Measurements from ENCODE around the gene ENPP6.

ENPP6 gene

GRCh38 chr4:184102488-184102887, 115.2 kb downstream of the ENPP6 start:
- DNase-seq, result no peak

- DNase-seq, result no peak
Measured at GRCh38 chr4:184101711-184102110, 116.0 kb downstream of the ENPP6 start.

DNA sequence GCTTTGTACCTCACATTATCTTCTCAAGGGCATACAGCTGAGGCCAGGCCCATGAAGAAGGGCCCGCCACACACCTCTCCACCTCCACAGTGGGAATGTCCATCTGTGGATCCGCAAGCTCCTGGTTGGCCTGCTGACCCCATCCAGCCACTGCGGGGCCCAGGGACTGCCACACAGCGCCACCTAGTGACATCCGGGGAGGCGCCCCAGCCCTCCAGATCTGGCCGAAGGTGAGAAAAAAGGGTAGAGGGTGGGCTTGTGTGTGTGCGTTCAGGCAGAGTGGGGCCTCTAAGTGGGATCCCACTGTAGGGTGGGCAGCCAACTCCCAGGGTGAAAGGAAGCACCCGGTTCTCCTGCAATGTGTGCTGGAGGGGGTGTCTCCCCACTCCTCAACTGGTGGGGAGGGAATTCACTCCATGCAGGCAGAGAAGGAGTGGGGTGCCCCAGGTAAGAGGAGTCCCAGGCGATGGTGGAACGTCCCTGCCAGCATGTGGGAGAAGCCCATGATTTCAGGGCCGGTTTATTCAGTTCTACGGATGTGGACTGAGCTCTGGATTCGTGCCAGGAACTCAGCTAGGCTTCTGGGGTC, 117.3 kb downstream of the ENPP6 start:
- DNase-seq, result no peak

GRCh38 chr4:184099535-184099966, 118.1 kb downstream of the ENPP6 start:
- no peak for DNase-seq

GRCh38 chr4:184099000-184099399, 118.7 kb downstream of the ENPP6 start:
- no peak for DNase-seq

DNA sequence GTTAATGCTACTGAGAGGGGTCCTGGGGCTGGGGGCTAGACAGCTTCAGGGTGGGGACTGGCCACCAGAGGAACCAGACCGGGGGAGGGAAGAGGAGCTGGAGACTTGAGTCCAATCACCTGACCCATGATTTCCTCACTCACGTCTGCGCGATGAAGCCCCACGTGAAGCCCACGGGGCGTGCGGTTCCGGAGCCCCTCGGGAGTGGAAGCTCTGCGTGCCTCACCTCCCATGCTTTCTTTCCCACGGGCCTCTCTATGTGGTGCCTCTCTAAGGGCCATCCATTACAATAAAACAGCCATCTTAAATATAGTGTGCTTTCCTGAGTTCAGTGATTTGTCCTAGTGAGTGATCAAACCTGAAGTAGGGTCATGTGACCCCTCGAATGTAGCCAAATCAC, 119.9 kb downstream of the ENPP6 start:
- DNase-seq, result no peak

DNA sequence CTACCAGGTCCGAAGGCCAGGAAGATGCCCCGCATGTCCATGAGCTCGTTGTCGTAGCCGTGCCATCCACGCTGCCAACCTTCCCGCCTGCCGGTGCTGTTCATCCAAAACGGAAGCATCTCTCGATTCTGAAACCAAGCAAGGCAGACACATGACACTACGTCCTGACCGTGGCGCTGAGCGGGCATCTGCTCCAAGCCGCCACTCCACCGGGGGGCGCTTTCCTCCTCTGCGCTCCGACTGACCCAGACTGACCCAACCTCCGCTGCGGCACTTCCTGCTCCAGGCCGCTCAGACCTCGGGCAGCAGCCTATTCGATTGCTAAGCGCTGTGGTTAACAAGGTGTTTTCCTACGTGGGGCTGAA, 120.5 kb downstream of the ENPP6 start:
- no peak for DNase-seq

- no peak for DNase-seq
Measured at GRCh38 chr4:184096561-184097240, 121.0 kb downstream of the ENPP6 start.

DNA sequence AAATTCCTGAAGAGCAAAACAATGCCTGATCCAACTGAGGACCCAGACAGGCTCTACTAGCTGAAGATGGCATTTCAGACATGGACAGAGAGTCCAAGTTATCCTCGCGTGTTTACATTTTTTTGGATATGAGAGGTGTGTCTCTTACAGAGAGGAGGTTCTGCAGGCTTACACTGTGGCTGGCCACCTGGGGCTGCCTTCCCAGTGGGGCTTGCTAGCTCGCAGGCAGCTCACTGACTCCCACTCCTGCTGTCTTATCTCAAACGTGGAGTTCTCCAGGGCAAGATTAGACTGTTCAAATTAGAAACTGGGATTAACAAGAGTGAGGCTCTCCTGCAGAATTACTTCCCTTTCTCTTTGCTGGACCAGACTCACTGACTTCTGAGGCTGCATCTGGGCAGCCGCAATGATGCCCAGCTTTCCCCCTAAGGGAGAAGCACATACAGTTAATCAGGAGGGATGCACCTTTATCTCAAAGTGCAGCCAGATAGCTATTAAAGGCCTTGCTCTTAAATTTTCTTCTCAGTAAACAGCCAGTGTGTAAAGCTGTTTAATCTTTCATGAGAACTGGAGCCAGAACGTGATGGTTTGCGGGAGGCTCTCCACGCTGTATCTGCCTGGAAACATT, 123.0 kb downstream of the ENPP6 start:
- DNase-seq, result no peak

DNA sequence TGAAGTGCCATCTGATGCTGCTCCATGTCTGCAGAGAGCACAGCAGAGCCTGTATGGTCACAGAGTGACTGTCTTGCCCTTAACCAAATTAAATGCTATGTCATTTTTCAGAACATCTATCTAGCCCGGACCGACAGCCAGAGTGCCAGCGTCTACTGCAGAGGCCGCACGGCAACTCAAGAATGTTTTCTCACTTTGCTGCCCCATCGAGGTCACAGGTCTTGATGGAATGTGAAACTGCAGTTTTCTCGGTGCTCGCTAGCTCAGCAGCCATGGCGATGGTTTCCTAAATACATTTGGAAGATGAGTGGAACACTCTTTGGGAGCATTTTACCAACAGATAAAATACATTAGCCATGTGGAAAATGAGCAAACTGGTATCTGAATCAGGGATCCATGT, 125.7 kb downstream of the ENPP6 start:
- DNase-seq, result no peak

DNA sequence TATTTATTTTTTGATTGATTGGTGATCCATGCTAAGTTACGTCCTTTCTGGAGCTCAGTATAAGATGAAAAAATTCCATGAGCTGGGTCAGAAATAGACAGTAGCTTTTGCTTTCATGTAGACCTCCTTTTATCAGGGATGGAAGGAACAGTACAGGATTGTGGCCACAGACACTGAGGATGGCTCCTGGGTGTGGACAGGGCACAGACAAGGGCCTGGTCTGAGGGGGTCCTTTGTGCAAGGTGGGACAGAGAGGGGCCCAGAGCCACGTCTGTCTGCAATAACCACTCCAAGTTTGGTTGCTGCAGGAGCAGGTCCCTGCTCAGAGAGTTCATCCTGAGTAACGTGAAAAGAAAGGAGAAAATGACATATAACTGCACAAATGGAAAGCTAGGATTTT, 127.1 kb downstream of the ENPP6 start:
- DNase-seq, result no peak

DNA sequence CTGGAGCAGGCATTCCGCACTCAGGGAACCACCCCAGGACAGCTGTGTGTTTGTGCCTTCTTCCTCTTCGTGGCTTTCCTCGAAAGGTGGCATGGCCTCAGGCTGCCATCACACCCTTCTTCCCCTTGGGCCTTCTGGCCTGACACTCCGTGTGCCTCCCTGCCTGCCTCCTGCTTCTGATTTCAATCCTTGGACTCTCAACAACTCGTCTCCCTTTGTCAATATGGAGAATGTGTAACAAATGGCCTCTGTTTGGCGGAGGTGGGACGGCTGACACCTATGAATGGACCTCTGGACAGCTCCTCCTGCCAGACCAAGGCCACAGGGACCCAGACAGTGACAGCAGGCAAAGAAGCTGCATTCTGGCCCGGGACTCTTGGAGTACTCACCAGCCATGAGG, 137.0 kb downstream of the ENPP6 start:
- DNase-seq, result no peak

DNA sequence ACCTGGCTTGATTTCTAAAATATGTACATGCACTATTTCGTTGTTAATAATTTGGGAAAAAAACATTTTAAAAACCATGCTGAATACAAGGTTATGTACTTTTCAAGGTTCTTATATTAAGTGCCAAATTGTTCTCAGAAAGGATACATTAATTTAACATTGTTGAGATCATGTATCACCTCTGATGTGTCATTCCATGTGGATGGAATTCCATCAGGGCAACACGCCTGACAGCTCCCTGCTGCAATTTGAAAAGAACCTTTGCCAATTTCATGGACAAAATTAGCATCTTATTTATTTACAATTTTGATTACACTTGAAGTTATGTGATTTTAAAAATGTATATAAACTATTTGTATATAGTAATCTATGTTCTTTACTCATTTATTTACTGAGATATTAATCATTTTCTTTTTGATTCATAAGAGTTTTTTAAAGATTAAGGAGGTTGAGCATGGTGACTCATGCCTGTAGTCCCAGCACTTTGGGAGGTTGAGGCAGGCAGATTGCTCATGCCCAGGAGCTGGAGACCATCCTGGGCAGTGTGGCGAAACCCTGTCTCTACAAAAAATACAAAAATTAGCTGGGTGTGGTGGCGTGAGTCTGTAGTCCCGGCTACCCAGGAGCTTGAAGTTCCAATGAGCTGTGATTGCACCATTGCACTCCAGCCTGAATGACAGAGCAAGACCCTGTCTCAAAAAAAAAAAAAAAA, 142.8 kb downstream of the ENPP6 start:
- no peak for DNase-seq

- DNase-seq, result no peak
Measured at GRCh38 chr4:184067931-184068554, 149.6 kb downstream of the ENPP6 start.

DNA sequence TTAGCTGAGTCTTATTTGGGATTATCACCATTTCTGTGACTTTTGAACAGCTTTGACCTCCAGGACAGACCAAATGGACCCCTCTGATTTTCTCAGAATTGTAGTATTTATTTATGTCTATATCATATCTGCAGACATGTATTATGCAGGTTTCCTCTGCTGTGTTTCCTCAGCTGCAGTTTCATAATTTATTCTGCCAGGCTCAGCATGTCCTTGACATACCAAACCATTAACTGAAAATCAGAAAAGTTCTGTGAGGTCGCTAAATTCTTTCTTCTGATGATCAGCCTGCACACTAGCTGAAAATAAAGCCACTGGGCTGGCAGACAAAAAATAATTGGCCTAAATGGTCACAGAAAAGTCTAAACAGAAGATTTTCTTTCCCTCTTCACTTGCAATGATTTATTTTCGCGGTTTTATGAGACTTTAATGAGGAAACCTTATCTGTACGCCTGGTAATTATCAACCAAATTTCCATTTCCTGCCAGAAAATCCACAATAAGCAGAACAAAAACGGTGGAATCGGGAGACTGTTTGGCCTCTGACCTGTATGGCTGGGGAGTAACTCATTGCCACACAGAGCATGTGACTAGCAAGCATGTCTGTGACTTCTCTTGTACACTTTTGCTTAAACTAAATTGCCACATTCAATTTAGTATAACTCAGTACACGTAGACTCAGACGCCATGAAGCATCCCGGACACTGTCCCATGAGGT, 150.9 kb downstream of the ENPP6 start:
- no peak for DNase-seq

DNA sequence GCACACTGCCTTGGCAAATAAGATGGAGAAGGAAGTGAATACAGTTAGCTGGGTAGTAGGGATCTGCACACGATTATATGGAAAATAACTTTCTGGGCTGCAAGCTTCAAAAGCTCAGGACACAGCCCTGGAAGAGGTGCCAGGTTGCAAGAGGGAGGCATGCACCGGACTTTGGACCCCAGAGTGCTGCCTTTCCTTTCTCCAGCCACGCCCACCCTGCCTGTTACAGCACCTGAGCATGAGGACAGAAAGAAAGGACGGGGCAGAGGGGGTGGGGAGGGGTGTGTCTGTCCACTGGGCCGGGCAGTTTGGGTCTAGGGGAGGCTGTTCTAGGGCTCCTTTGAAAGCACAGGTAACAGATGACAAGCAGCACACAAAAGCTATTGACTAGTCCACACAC, 152.8 kb downstream of the ENPP6 start:
- DNase-seq, result no peak

- DNase-seq, result no peak
Measured at GRCh38 chr4:184062769-184063168, 154.9 kb downstream of the ENPP6 start.

DNA sequence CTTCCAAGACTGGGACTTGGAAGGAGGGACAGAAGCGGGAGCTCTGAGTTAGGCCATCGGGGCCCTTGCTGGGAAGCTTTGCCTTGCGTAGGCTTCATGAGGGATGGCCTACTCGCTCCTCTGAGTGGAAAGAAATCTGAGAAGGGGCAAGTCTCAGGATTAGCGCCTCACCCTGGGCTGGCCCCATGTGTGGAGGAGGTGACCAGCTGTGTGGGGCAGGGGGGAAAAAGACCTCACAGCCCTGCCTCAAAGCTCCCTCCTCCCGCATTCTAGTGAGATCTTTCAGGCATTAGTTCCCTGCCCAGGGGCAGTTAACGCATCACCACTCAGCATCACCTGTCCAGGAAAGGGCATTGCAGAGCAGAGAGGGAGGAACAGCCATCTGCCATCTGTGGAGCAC, 156.1 kb downstream of the ENPP6 start:
- no peak for DNase-seq

DNA sequence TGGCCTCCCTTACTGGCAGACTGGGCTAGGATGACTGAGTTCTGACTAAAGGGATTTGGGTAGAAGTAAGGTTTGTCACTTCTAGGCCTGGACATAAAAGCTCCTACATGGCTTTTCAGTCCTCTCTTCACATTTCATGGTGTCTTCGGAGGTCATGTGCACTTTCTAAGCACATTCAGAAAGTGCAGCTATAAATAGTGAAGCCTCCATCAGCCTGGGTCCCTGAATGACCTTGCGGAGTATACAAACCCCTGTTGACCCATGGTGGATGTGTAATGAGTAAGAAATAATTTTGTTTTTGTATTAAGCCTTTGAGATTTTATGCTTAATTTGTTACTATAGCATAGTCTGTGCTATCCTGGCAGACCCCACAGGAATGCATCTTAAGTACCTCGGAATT, 158.6 kb downstream of the ENPP6 start:
- no peak for DNase-seq

DNA sequence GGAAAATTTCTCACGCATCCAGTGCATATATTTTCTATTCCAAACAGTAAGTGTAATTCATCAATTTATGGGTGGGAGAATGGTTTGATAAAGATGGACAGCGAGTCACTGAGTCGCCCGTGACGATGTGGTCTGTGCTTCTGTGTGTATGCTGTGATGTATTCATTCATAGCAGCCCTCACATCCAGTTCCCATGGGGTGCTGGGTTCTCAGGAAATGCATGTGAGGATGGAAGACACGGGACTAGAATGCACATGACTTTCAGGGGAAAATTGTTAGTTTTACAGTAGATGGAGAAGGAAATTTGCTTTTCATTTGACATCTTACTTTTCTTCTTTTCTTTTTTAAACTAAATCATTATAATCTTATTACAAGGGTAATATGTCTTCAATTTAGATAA, 159.6 kb downstream of the ENPP6 start:
- no peak for DNase-seq

DNA sequence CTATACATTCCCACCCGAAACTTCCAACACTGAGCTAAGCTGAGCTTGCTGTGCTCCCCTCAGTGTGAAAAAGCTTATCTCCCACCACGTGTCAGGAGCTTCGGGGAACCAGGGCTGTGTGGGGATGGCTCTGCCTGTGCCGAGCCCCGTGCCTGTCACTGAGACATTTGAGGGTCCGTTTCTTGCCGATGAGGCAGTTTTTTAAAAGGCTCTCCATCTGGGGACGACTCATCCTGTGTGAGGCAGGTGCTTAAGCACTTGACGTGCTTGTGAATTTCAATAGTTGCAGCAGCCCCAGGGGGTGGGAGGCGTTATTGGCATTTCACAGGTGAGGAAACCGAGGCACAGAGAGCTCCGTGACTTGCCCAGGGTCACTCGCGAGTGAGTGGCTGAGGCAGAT, 160.8 kb downstream of the ENPP6 start:
- DNase-seq, result no peak

DNA sequence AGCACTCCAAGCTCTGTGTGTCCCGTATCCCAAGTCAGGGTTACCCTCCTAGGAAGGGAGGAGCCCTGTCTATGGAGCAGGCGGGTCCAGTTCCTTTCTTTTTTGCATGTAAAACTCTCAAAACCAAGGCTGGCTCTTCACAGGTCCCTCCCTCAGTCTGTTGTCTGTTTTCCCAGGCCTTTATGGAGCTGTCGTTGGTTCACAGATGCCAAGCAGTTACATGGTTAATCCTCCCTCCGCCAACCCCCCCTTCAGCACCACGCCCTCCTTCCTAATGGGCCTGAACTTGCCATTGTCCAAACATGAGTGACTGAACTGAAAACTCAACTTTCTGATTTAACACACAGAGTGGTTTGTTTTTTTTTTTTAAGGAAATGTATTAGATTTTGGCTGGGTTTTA, 164.2 kb downstream of the ENPP6 start:
- DNase-seq, result no peak

- no peak for DNase-seq
Measured at GRCh38 chr4:184052616-184053015, 165.1 kb downstream of the ENPP6 start.

All from GOT3 (cell line).